ENCODE results near the gene EPC1. TPM values are rescaled to one million over a fixed set of nuclear protein-coding genes. Genes with fewer than 3 reads are reported as not detected.

Gene EPC1
- total RNA-seq, 2 experiments from 2014 or later = 33.0 to 33.9 TPM

- TF ChIP-seq, protein P1, sequence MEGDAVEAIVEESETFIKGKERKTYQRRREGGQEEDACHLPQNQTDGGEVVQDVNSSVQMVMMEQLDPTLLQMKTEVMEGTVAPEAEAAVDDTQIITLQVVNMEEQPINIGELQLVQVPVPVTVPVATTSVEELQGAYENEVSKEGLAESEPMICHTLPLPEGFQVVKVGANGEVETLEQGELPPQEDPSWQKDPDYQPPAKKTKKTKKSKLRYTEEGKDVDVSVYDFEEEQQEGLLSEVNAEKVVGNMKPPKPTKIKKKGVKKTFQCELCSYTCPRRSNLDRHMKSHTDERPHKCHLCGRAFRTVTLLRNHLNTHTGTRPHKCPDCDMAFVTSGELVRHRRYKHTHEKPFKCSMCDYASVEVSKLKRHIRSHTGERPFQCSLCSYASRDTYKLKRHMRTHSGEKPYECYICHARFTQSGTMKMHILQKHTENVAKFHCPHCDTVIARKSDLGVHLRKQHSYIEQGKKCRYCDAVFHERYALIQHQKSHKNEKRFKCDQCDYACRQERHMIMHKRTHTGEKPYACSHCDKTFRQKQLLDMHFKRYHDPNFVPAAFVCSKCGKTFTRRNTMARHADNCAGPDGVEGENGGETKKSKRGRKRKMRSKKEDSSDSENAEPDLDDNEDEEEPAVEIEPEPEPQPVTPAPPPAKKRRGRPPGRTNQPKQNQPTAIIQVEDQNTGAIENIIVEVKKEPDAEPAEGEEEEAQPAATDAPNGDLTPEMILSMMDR (IDR thresholded peaks at IDR 0.05) = no peak
- H3K27me3 Mint-ChIP-seq = no peaks in the 10 kb centered on the region
- no peaks in the 10 kb centered on the region for H3K9me3 Mint-ChIP-seq
- POLR2A ChIA-PET = no interaction called here
- peaks cover 12% of the 10 kb centered on the region for H3K36me3 Mint-ChIP-seq (ENCODE audit: low read depth)
- peaks cover 81% of the 10 kb centered on the region for H3K4me1 Mint-ChIP-seq (ENCODE audit: low read depth)
- intact Hi-C loops (cut with micrococcal nuclease) = no loop called here
- no peak for DNase-seq
- no peak overlapping the region for H3K4me3 Mint-ChIP-seq
- no peak for ATAC-seq
- H3K27ac Mint-ChIP-seq = peak overlapping the region; percentile 71
- CTCF ChIA-PET = no interaction called here
Observed at GRCh38 chr10:32327364-32327691, 19.6 kb downstream of the EPC1 start.

DNA sequence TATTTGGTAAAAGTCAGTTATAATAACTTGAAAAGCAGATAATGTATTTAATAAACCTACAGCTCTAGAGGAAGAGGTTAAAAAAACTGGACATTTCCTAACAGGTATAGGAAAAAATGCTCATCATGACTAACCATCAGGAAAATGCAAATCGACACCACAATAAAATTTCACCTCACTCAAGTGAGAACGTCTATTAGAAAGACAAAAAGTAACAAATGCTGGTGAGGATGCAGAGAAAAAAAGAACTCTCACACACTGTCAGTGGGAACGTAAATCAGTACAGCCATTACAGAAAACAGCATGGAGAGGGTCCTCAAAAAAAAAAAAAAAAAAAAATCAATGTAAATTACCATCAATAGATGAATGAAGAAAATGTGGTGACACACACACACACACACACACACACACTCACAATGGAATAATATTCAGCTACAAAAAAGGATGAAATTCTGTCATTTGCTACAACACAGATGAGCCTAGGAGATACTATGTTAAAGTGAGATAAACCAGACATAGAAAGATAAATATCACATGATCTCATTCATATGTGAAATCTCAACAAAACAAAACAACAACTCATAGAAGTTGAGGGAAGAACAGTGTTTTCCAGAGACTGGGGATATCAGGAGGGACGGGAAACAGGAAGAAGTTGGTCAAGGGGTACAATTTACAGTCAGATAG, 20.1 kb downstream of the EPC1 start:
- CTCF ChIA-PET = interaction anchor here (1.0 kb wide), 1 partner anchor 38 kb away, joined by 3 read pairs; no protein-coding TSS in a partner anchor
- no peak for DNase-seq
- H3K4me3 Mint-ChIP-seq = no peak overlapping the region
- TF ChIP-seq, protein P1 (IDR thresholded peaks at IDR 0.05) = no peak
- peaks cover 12% of the 10 kb centered on the region for H3K36me3 Mint-ChIP-seq (ENCODE audit: low read depth)
- no peaks in the 10 kb centered on the region for H3K9me3 Mint-ChIP-seq
- H3K27me3 Mint-ChIP-seq = no peaks in the 10 kb centered on the region
- POLR2A ChIA-PET = no interaction called here
- no peak for ATAC-seq
- H3K27ac Mint-ChIP-seq = peak overlapping the region; percentile 71
- intact Hi-C loops (cut with micrococcal nuclease) = no loop called here
- peaks cover 78% of the 10 kb centered on the region for H3K4me1 Mint-ChIP-seq (ENCODE audit: low read depth)

DNA sequence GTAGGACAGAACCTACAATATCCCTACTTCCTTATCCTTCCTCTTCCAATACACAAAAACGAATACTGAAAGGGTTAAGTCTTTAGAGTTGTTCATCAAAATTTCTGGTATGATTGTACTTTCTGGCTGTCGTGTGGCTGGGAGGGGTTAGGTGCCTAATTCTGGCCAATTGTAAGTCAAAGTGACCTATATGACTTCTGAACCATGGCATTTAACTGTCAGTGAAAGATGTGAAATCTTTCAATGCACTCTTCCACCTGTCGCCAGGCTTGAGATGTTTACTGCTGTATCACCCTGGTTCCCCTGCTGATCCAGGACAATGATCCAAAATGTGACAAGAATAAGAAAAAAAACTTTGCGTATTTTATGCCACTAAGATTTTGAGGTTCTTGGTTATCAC, 20.8 kb downstream of the EPC1 start:
- Mint-ChIP-seq H3K27me3 (no peaks in the 10 kb centered on the region), H3K36me3 (ENCODE audit: low read depth) (peaks cover 17% of the 10 kb centered on the region), H3K4me1 (ENCODE audit: low read depth) (peaks cover 81% of the 10 kb centered on the region), H3K4me3 (no peak overlapping the region), H3K9me3 (peaks cover 3% of the 10 kb centered on the region), H3K27ac (peak overlapping the region; percentile 71)
- ATAC-seq (peak; percentile 65), DNase-seq (peak; percentile 42)
- ChIA-PET CTCF (interaction anchor here (1.0 kb wide), 1 partner anchor 38 kb away, joined by 3 read pairs; no protein-coding TSS in a partner anchor), POLR2A (no interaction called here)
- intact Hi-C loops (cut with micrococcal nuclease) = no loop called here
- TF ChIP-seq, protein P1 (IDR thresholded peaks at IDR 0.05) = no peak

GRCh38 chr10:32323051-32323450, 23.9 kb downstream of the EPC1 start:
- Mint-ChIP-seq H3K36me3 (ENCODE audit: low read depth) (peaks cover 24% of the 10 kb centered on the region), H3K27me3 (no peaks in the 10 kb centered on the region), H3K4me3 (no peak overlapping the region), H3K4me1 (ENCODE audit: low read depth) (peaks cover 81% of the 10 kb centered on the region), H3K9me3 (peaks cover 7% of the 10 kb centered on the region), H3K27ac (no peak overlapping the region)
- CTCF ChIA-PET = interaction anchor here (1.4 kb wide), 1 partner anchor 9 kb away, joined by 3 read pairs; no protein-coding TSS in a partner anchor
- TF ChIP-seq, protein P1 (IDR thresholded peaks at IDR 0.05) = no peak
- no peak for DNase-seq
- intact Hi-C loops (cut with micrococcal nuclease) = no loop called here
- POLR2A ChIA-PET = interaction anchor here (1.2 to 6.4 kb wide), 2 partner anchors 11 to 23 kb away, joined by 3 to 49 read pairs; no protein-coding TSS in a partner anchor
- ATAC-seq = no peak

DNA sequence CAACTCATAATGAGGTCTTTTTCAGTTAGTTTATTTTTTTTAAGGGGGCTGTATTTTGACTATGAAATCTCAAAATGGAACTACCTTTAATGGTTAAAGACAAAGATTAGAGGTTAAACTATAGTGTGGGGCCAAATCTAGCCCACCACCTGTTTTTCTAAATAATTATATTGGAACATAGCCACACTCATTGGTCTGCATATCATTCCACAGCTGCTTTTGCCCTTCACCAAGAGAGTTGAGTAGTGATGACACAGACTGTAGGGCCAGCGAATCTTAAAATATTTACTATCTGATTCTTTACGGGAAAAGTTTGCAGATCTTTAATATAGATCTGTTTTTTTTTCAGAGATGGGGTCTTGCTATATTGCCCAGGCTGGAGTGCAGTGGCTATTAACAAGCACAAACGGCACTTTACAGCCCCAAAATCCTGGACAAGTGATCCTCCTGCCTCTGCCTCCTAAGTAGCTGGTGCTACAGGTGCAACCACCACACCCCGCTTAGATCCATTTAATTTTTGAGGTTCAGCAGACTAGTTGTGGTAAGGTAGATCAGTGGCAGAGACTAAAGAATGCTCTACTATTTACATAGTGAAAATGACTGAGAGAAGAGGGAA, 25.8 kb downstream of the EPC1 start:
- no peak overlapping the region for H3K4me3 Mint-ChIP-seq

More for the DNA sequence above, 25.8 kb downstream of the EPC1 start:
- H3K27me3 Mint-ChIP-seq = no peaks in the 10 kb centered on the region
- no peak for DNase-seq
- ChIA-PET CTCF (interaction anchor here (0.5 to 1.4 kb wide), 4 partner anchors 9 to 21 kb away, joined by 3 to 5 read pairs (median 4); no protein-coding TSS in a partner anchor), POLR2A (interaction anchor here (0.7 to 6.4 kb wide), 3 partner anchors 9 to 23 kb away, joined by 3 to 49 read pairs (median 4); no protein-coding TSS in a partner anchor)
- intact Hi-C loops (cut with micrococcal nuclease) = no loop called here
- peaks cover 81% of the 10 kb centered on the region for H3K4me1 Mint-ChIP-seq (ENCODE audit: low read depth)
- TF ChIP-seq, protein P1 (IDR thresholded peaks at IDR 0.05) = no peak
- peak overlapping the region; percentile 69 for H3K27ac Mint-ChIP-seq
- ATAC-seq = no peak
- H3K36me3 Mint-ChIP-seq (ENCODE audit: low read depth) = peaks cover 24% of the 10 kb centered on the region
- peaks cover 7% of the 10 kb centered on the region for H3K9me3 Mint-ChIP-seq
